Measurements from ENCODE around the gene CFAP141. TPM values are rescaled to one million over a fixed set of nuclear protein-coding genes. Genes with fewer than 3 reads are reported as not detected.
"Not testable (repeated sequence)": the region's sequence is repeated elsewhere in the genome, so short reads cannot be mapped to it uniquely, and the experiment has no call there.

CFAP141 gene
- total and polyA plus RNA-seq, 2 of the 4 experiments (the other 2 are of a cell fraction), result not detected

DNA sequence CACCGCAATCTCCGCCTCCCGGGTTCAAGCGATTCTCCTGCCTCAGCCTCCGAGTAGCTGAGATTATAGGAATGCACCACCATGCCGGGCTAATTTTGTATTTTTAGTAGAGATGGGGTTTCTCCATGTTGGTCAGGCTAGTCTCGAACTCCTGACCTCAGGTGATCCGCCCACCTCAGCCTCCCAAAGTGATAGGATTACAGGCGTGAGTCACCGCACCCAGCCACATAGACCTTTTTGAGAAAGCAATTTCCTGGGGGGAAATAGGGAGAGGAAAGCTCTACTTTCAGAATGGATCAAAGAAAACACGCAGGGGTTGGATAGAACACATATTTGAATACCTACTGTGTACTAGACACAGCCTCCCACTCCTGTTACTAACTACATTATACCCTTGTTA, 355 bp downstream of the CFAP141 start:
- BruUV-seq (replicated peaks); H3K9ac ChIP-seq (ENCODE audit: low read depth, low read length); DNase-seq; H3K23ac ChIP-seq (ENCODE audit: low read depth, low read length); H2AK5ac ChIP-seq (ENCODE audit: low read depth, low read length); H4K5ac ChIP-seq (ENCODE audit: low read depth, low read length); H3K18ac ChIP-seq (ENCODE audit: low read depth, low read length); dilution Hi-C loops (cut with HindIII; ENCODE audit: low sequenced_read_pairs, unreplicated experiment); intact Hi-C loops (cut with micrococcal nuclease); H2BK5ac ChIP-seq (ENCODE audit: low read depth, low read length, poor library complexity, severe bottlenecking); H3K9me3 ChIP-seq (ENCODE audit: control insufficient read depth, insufficient read depth, low read length); H2AK9ac ChIP-seq (replicated peaks; ENCODE audit: low read depth, low read length, poor library complexity); H4K8ac ChIP-seq (ENCODE audit: low read depth in 2 of 2, low read length in 2 of 2); H2BK120ac ChIP-seq (ENCODE audit: low read depth, low read length); H2BK15ac ChIP-seq (ENCODE audit: low read depth, low read length); H3K56ac ChIP-seq (ENCODE audit: extremely low read depth, insufficient read depth, low read length); H3K9me1 ChIP-seq (ENCODE audit: insufficient read depth, low read length); H4K20me1 ChIP-seq (ENCODE audit: insufficient read depth, low read length); H2BK20ac ChIP-seq (ENCODE audit: low read depth, low read length); H3K4ac ChIP-seq (ENCODE audit: low read depth, low read length); H3K4me3 ChIP-seq (ENCODE audit: insufficient read depth, low read depth, low read length); H3K4me2 ChIP-seq (ENCODE audit: low read depth, low read length); H2AFZ ChIP-seq (replicated peaks; ENCODE audit: low read length, poor library complexity); H3K4me1 ChIP-seq (ENCODE audit: control insufficient read depth, insufficient read depth, low read length); H3K14ac ChIP-seq (replicated peaks; ENCODE audit: low read depth, low read length); in situ Hi-C loops (cut with MboI; ENCODE audit: low sequenced_read_pairs); H3K27me3 ChIP-seq (ENCODE audit: control insufficient read depth, insufficient read depth, low read length); H4K91ac ChIP-seq (ENCODE audit: insufficient read depth, low read depth, low read length); H3K27ac ChIP-seq (ENCODE audit: insufficient read depth, low read length): not testable (repeated sequence)
- peaks cover 33% of the 10 kb centered on the region for H3K36me3 ChIP-seq (ENCODE audit: control insufficient read depth, insufficient read depth, low read length)
- POLR2A ChIA-PET (ENCODE audit: unreplicated experiment), result interaction anchor here (0.8 kb wide), 1 partner anchor 9 kb away, joined by 3 read pairs; no protein-coding TSS in a partner anchor
- H3K79me1 ChIP-seq (ENCODE audit: low read depth in 1 of 2, low read length in 2 of 2), result peaks cover 6 to 15% of the 10 kb centered on the region in 2 experiments; a peak in 2 of 4 replicates
- CTCF ChIA-PET, result interaction anchor here (0.7 kb wide), 1 partner anchor 9 kb away, joined by 3 read pairs; no protein-coding TSS in a partner anchor
- no CpG with 5 or more reads among the region's 11 CpGs for WGBS, 2 experiments (ENCODE audit: extremely low coverage in 2 of 2, insufficient read length in 1 of 2)
- ATAC-seq (ENCODE audit: low read depth), result peak; percentile 12; the same call in 1 of the 2 replicates
